HG03575 (cell line): ENCODE results near the gene RASGEF1C.
"Not testable (repeated sequence)": the region's sequence is repeated elsewhere in the genome, so short reads cannot be mapped to it uniquely, and the experiment has no call there.

ENCODE experiments used
- ATAC-seq: cut with Tn5 transposase; IDR thresholded peaks from one replicate; pipeline ENCODE4 v1.9.1; 2021; ENCODE audit not compliant: unreplicated experiment, insufficient number of reproducible peaks, low FRiP score; ENCODE audit errors: extremely low read depth

Gene RASGEF1C

DNA sequence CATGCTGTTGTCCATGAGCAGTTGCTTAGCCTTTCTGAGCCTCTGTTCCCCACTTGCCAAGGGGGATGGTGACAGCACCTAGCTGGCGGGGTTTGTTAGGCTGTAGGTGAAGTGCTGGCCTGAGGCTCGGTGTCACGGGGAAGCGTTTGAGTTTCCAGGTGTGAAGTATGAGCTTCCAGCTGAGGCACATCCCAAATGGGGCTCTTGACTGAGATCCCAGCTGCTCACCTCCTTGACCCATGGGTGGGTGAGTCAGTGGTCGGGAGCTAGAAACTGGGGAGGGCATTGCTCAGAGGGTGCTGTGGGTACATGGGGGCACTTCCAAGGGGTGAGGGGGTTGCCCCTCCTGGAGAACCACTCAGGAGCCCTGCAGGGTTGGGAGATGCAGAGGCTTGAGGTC, 111.1 kb downstream of the RASGEF1C start:
- no peak for ATAC-seq

DNA sequence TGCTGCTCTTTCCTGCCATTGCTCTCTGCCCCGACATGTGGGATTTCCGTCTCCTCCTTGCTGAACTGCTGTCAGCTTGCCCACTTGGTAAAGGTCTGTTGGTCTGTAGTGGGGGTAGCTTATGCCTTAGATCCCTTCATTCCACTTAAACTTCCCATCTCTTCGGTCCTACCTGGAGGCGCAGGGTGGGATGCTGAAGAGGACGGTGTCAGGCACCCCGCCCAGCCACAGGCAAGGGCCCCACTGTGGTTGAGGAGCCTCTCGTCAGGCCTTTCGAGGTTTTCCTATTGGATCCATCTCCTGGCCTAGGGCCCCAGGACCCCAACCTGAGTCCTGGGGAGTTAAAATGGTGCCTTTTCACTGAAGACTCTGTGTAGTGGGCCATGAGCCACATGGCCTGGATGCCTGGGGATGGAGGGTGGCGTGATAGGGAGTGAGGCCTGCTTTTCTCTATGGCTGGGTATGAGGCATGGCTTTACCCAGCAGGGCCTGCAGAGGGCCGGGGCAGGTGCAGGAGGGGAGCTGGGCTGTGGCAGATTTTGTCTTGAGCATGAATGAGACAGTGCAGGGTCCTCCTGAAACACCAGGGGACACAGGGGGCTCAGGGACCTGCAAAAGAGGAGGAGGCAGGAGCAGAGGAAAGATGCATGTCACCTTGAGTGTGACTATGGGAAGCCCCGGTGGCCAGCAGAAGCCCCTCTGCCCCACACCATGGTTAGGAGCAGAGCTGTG, 111.7 kb downstream of the RASGEF1C start:
- ATAC-seq = no peak

DNA sequence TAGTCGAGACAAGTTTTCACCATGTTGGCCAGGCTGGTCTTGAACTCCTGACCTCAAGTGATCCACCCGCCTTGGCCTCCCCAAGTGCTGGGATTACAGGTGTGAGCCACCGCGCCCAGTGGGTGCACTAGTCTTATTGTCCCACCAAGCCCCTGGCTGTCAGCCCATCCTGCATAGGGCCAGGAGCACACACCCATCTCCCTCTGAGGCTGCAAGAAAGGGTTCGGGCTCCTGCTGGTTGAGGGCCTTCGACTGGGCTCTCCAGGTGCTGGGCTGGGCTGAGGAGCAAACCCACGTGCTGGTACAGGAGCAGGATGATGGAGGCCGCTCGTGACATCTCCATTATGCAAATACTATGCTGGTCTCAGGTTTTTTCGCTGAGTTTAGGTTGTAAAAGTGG, 112.4 kb downstream of the RASGEF1C start:
- no peak for ATAC-seq

- no peak for ATAC-seq
Observed at GRCh38 chr5:180095545-180095944, 113.5 kb downstream of the RASGEF1C start.

DNA sequence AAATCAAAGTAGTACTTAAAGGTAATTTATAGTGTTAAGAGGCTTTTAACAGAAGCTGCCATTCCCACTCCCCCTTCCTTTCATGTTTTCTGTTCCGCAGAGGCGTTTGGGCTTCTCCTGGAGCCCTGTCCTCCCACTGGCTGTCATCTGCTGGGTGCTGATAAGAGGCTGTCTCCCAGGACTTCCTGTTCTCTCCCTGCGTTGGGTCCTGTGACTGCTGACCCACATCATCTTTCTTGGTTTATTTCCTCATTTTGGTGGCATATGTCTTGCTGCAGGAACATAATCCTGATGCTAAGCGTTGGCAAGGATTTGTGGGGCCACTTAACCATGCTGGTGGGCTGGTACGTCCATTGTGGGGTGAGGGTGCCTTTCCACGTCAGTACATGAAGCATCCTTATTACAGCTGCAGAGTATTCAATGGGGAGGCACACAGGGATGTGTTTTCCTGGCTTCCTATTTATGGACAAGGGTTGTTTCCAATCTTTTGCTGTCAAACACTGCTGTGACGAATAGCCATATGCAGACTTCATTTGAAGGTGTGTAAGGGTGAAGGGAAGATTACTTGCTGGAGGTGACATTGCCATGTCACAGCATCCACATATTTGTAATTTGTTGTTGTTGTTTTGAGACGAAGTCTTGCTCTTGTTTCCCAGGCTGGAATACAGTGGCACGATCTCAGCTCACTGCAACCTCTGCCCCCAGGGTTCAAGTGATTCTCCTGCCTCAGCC, 115.2 kb downstream of the RASGEF1C start:
- ATAC-seq = no peak

DNA sequence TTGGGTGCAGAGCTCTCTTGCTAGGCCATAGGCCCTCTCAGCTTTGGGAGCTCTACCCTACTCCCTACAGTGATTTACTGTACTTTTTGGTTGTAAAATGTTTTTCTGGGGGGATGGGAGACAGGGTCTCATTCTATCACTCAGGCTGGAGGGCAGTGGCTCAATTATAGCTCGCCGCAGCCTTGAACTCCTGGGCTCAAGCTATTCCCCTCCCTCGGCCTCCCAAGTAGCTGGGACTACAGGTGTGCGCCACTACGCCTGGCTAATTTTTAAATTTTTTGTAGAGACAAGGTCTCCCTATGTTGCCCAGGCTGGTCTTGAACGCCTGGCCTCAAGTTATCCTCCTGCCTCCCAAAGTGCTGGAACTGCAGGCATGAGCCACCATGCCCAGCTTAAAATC, 115.8 kb downstream of the RASGEF1C start:
- no peak for ATAC-seq

- no peak for ATAC-seq
Observed at GRCh38 chr5:180090769-180091546, 118.1 kb downstream of the RASGEF1C start.

GRCh38 chr5:180090098-180090768, 118.8 kb downstream of the RASGEF1C start:
- ATAC-seq = no peak

GRCh38 chr5:180089628-180090027, 119.4 kb downstream of the RASGEF1C start:
- ATAC-seq = not testable (repeated sequence)

GRCh38 chr5:180088561-180088960, 120.5 kb downstream of the RASGEF1C start:
- no peak for ATAC-seq

DNA sequence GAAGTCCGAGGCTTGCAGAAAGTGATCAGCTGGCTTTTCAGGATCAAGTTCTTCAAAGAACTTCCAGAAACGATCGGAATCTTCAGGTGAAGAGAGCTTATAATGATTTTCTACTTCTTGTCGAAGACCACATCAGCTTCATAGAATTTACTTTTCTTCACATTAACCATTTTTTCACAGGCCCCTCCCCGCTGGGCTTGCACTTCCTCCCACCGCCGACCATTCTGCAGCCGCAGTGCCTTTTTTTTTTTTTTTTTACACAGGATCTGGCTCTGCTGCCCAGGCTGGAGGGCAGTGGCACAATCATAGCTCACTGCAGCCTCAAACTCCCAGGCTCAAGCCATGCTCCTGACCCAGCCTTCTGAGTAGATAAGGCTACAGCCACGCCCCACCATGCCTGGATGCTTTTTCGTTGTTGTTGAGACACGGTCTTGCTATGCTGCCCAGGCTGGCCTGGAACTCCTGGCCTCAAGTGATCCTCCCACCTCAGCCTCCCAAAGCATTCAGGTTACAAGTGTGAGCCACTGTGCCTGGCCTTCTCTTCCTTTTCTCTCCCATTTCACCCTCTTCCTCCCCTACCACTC, 122.1 kb downstream of the RASGEF1C start:
- ATAC-seq = no peak

GRCh38 chr5:180085837-180086236, 123.2 kb downstream of the RASGEF1C start:
- ATAC-seq = no peak

- no peak for ATAC-seq
Observed at GRCh38 chr5:180084638-180085561, 124.1 kb downstream of the RASGEF1C start.

DNA sequence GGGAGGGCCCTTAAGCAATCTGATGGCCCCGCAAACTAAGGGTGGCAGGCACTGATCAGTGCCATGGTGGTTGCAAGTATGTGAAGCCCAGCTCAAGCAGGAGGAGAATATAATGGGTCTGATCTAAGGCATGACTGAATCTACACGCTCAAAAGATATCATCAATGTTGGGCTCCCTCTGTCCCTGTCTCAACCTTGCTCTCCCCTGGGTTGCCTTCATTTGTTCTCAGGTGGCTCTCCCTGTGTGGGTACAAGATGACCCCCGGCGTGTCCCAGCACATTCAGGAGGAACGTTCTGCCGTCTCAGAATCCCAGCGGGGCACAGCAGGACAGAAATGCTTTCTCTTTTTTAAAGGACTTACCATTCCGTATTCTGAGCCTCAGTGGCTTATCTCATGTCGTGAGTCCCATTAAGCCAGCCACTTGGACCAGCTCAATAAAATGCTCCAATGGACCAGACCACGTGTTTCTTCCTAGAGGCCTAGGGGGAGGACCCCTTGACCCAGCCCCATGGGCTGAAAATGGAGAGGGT, 125.4 kb downstream of the RASGEF1C start:
- ATAC-seq = no peak

DNA sequence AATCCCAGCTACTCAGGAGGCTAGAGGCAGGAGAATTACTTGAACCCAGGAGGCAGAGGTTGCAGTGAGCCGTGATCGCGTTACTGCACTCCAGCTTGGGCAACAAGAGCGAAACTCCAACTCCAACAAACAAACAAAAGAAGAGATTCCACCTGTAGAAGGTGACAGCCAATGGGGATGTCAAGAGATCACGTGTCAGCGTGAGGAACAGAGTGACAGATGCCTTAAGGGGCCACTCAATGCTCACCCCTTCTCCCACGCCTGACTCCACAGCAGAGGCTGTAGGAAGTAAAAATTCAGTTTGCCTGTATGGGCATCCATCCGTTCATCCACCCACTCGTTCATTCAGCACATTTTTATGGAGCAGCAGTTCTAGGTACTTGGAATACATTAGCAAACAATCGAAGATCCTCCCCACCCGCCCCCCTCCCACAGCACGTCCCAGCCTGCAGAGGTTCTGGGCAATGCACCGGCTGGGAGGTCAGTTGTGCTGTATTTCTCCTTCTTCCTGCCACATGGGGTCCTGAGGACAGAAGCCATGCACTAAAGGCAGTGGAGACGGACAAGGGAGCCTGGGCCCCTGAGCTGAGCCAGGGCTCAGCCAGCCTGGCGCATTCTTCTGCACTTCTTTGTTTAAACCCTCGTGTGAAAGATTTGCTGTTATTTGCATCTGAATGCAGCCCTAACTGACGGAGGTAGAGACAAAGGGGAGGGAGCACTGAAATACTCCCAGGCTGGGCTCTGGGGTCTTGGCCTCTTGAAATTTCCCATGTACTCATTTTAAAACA, 126.2 kb downstream of the RASGEF1C start:
- ATAC-seq = no peak

GRCh38 chr5:180081481-180081880, 127.5 kb downstream of the RASGEF1C start:
- no peak for ATAC-seq
